Measurements from ENCODE around the gene ISG15.

DNA sequence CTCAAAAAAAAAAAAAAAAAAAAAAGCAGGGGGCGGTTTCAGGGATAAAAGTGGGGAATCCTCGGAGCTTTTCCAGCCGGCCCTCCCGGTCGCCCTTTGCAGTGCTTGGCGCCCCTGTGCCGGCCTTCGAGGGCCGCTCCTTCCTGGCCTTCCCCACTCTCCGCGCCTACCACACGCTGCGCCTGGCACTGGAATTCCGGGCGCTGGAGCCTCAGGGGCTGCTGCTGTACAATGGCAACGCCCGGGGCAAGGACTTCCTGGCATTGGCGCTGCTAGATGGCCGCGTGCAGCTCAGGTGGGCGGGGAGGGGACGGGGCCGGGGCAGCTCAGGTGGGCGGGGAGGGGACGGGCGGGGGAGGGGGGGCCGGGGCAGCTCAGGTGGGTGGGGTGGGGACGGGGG, 35.5 kb downstream of the ISG15 start:
- TF ChIP-seq ZNF274 (IDR thresholded peaks at IDR 0.05; ENCODE audit: low read depth, low read length), result no peak
- no peak for TF ChIP-seq YY1 (IDR thresholded peaks at IDR 0.05; ENCODE audit: insufficient read depth, insufficient read length)
